Measurements from ENCODE around the gene FLNA.
"Not testable (repeated sequence)": the region's sequence is repeated elsewhere in the genome, so short reads cannot be mapped to it uniquely, and the experiment has no call there.

Gene FLNA

GRCh38 chrX:154399527-154400368 lies 25.3 kb upstream of the FLNA start:
- no peak for DNase-seq (ENCODE audit: low read depth)

GRCh38 chrX:154398668-154399526 lies 24.5 kb upstream of the FLNA start:
- peak; percentile 73 for DNase-seq (ENCODE audit: low read depth)

DNA sequence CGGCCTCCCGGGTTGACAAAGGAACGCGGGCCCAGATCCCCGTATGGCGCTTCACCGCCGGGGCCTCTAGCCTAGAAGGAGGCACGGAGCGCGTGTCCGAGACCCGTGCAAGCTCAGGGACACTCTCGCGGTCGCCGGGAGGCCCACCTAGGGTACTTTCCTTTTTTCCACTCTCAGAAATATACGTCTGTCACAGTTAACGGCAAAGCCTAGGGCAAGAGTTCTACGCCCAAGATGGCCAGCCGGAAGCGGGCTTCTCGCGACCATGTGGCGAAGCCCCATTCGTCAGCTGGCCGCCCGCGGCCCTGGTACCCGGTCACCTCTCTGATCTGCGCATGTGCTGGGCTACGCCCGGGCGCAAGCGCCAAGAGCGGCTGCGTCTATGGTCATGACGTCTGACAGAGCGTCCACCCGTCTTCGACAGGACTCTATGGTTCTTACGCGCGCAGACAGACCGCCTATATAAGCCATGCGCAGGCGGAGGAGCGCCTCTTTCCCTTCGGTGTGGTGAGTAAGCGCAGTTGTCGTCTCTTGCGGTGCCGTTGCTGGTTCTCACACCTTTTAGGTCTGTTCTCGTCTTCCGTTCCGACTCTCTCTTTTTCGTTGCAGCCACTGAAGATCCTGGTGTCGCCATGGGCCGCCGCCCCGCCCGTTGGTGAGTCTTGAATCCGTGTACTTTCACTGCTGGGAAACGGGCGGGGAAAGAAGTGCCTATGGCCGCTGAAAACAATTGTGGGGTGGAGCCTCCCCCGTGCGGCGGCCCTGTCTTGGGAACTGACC lies 23.6 kb upstream of the FLNA start, which contains the start of gene RPL10:
TSS of gene RPL10 (plus strand) at position 490 of the 780 bp plus-strand sequence. CDS start at position 633, 143 bp downstream.
- DNase-seq (ENCODE audit: low read depth): peak; percentile 82

GRCh38 chrX:154396973-154397887 lies 22.8 kb upstream of the FLNA start:
- no peak for DNase-seq (ENCODE audit: low read depth)

GRCh38 chrX:154396363-154396762 lies 21.9 kb upstream of the FLNA start:
- not testable (repeated sequence) for DNase-seq (ENCODE audit: low read depth)

DNA sequence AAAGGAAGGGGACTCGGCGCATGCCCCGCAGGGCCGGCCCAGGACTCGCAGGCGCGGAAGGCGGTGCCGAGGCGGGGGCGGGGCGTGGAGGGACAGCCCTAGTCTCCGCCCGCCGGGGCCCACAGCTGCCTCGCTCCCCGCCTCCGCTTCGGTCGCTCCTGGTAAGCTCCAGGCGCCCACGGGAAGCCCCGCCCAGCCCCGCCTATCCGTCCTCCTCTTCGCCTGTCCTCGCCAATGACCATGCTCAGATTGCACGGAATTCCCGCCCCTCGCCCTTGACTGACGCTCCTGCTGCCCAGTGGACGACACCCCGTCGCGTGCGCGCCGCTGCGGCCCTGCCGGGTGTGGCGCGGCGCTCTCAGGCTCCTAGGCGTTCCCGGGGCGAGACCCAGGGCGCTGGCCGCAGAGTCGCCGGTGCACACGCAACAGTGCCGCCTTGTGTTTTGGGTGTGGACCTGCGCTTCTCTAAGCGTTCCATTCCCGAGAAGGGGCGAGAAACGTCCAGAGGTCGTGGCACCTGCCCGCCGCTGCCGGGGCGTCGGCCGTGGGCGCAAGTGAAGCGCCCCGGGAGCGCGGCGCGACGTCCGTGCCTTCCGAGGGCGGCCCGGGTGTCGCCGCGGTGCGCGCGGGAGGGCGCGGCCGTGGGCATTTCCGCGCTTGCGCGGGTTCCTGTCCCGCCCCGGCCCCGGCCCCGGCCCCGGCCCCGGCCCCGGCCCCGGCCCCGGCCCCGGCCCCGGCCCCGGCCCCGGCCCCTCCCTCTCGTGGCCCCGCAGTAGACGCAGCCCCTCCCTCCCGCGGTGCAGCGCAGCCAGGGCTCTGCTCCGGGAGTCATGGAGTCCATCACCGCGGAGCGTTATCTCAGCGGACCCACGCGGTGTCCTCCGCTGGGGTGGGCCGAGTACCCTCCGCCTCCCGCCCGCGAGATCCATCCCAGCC lies 15.6 kb upstream of the FLNA start:
- not testable (repeated sequence) for DNase-seq (ENCODE audit: low read depth)

GRCh38 chrX:154388649-154389048 lies 14.2 kb upstream of the FLNA start:
- not testable (repeated sequence) for DNase-seq (ENCODE audit: low read depth)

GRCh38 chrX:154388094-154388493 lies 13.7 kb upstream of the FLNA start:
- not testable (repeated sequence) for DNase-seq (ENCODE audit: low read depth)

DNA sequence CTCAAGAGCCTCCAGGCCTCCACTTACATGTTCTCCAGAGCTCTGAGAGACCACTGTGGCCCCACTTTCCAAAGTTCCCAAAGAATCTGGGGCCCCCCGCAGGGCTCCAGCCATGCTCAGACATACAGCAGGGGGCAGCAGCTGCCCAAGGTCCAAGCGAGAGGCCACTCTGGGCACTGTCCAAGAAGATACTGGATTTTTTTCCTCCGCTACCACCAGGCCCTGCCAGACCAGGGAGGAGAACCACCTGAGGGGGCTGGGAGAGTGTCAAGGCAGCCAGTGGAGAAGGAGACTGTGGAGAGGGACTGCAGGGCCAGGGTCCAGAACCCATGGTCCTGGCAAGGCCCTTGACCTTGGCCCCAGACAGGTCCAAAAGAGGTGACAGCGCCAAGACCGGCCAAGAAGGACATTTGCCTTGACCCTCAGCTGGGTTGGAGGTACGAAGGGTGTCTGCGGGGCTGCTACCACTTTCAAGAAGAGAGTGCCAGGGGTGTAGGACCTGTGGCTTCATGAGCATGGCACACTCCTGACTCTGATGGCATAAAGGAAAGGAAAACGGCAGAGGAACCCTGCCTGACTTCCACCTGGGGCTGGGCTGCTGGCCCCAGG lies 10.0 kb upstream of the FLNA start:
- no peak for DNase-seq (ENCODE audit: low read depth)

- DNase-seq (ENCODE audit: low read depth): no peak
These were observed 9.2 kb upstream of the FLNA start for GRCh38 chrX:154383359-154384283.

DNA sequence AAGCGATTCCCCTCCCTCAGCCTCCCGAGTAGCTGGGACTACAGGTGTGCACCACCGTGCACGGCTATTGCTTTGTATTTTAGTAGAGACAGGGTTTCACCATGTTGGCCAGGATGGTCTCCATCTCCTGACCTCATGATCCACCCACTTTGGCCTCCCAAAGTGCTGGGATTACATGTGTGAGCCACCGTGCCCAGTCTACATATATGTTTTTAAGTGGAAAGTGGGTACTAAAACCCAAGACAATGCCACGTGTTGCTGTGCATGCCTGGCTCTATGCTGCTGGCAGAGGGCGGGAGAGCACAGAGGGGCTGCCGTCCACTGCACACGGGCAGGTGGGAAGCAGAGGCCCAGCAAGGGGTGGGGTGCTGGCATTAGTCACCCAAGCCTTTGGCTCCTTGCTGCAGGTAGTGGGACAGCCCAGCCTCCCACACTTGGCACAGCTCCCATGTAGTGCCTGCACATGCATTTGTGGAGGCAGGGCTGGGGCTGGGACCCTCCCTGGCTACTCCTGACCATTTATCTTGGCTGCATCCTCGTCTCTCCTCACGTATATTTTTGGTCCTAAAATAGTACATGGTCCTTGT lies 8.1 kb upstream of the FLNA start:
- no peak for DNase-seq (ENCODE audit: low read depth)

- no peak for DNase-seq (ENCODE audit: low read depth)
These were observed 6.8 kb upstream of the FLNA start for GRCh38 chrX:154381271-154381670.

DNA sequence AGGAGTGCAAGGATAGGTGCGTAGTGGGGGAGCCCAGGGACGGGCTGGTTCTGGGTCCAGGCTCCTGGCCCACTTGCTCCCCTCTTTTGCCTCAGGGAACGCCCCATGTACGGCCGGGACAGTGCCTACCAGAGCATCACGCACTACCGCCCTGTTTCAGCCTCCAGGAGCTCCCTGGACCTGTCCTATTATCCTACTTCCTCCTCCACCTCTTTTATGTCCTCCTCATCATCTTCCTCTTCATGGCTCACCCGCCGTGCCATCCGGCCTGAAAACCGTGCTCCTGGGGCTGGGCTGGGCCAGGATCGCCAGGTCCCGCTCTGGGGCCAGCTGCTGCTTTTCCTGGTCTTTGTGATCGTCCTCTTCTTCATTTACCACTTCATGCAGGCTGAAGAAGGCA lies 6.4 kb upstream of the FLNA start:
- DNase-seq (ENCODE audit: low read depth): no peak

GRCh38 chrX:154380153-154380552 lies 5.7 kb upstream of the FLNA start:
- no peak for DNase-seq (ENCODE audit: low read depth)

DNA sequence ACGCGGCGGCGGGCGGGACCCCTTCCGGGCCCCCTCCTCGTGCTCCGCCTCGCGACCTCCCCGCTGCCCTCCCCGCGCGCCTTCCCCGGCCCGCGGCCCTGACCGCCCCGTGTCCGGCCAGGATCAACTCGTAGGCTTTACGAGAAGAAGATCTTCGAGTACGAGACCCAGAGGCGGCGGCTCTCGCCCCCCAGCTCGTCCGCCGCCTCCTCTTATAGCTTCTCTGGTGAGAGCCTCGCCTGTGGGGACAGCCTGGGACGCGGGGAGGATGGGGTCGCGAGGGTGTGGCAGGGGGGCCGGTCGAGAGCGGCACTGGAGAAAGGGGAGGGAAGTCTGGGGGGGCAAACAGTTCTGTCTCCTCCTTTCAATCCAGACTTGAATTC lies 5.1 kb upstream of the FLNA start:
- DNase-seq (ENCODE audit: low read depth): no peak

DNA sequence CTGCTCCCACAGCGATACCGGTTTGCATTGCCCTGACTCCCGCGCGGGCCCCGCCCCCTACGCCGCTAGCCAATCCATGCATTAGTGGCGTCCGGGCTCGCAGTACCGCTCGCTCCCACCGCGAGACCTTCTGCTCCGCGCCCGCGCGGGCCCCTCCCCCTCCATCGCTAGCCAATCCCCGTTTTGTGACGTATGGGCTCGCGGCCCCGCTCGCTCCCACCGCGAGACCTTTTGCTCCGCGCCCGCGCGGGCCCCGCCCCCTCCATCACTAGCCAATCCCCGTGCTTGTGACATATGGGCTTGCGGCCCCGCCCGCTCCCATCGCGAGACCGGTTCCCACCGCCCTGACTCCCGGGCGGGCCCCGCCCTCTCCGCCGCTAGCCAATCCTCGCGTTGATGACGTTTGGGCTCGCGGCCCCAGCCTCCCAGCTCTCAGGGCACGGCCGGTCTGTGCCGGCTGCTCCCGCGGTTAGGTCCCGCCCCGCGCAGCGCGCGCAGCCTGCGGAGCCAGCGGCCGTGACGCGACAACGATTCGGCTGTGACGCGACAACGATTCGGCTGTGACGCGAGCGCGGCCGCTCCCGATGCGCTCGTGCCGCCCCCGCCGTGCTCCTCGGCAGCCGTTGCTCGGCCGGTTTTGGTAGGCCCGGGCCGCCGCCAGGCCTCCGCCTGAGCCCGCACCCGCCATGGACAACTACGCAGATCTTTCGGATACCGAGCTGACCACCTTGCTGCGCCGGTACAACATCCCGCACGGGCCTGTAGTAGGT lies 4.5 kb upstream of the FLNA start, which contains the start of gene EMD:
TSS of gene EMD (plus strand) at position 497 of the 770 bp plus-strand sequence. CDS start at position 687, 190 bp downstream.
- peak; percentile 92 for DNase-seq (ENCODE audit: low read depth)

All from activated gamma-delta T cell treated with anti-CD3 and anti-CD28 coated beads, Interleukin-2, amount 50 U/mL, for 16 hours (primary cell).